WTC11 (cell line): ENCODE results near the gene SERPIND1.

Experiments used
- CTCF ChIP-seq: fragments of 200-600 bp; IDR thresholded peaks from 2 replicates; pipeline ENCODE4 v1.8.0; 2022; ENCODE audit warnings: antibody characterized with exemption
- E2F5 ChIP-seq: sonication (generic); formaldehyde crosslinking; IDR thresholded peaks from 2 replicates; pipeline ENCODE4 v1.8.1; 2022; ENCODE audit warnings: mild to moderate bottlenecking, moderate library complexity, missing genetic modification reagents
- IRF2 ChIP-seq: sonication (generic); formaldehyde crosslinking; IDR thresholded peaks from 2 replicates; pipeline ENCODE4 v1.8.0; 2022; ENCODE audit warnings: low read depth, missing genetic modification reagents, borderline replicate concordance
- NFE2L1 ChIP-seq: sonication (generic); formaldehyde crosslinking; IDR thresholded peaks from 2 replicates; pipeline ENCODE4 v1.8.1; 2023; ENCODE audit warnings: missing genetic modification reagents
- NR1H2 ChIP-seq: sonication (generic); formaldehyde crosslinking; IDR thresholded peaks from 2 replicates; pipeline ENCODE4 v1.9.0; 2021; ENCODE audit warnings: mild to moderate bottlenecking, moderate library complexity, missing genetic modification reagents
- RELA ChIP-seq: sonication (generic); formaldehyde crosslinking; IDR thresholded peaks from 2 replicates; pipeline ENCODE4 v1.8.1; 2022; ENCODE audit warnings: missing genetic modification reagents, mild to moderate bottlenecking, borderline replicate concordance
- TEAD4 ChIP-seq: sonication (generic); formaldehyde crosslinking; IDR thresholded peaks from 2 replicates; pipeline ENCODE4 v1.8.0; 2022; ENCODE audit warnings: mild to moderate bottlenecking, missing genetic modification reagents
- USF1 ChIP-seq: sonication (generic); formaldehyde crosslinking; IDR thresholded peaks from 2 replicates; pipeline ENCODE4 v1.8.0; 2022; ENCODE audit warnings: mild to moderate bottlenecking, missing genetic modification reagents
- ZBTB21 ChIP-seq: sonication (generic); formaldehyde crosslinking; IDR thresholded peaks from 2 replicates; pipeline ENCODE4 v1.8.1; 2023; ENCODE audit warnings: mild to moderate bottlenecking, missing genetic modification reagents, borderline replicate concordance
- ZNF121 ChIP-seq: sonication (generic); formaldehyde crosslinking; IDR thresholded peaks from 2 replicates; pipeline ENCODE4 v1.8.0; 2023; ENCODE audit warnings: missing genetic modification reagents

GRCh38 chr22:20764471-20764720, 9.5 kb upstream of the SERPIND1 start:
- TF ChIP-seq CTCF (no peak), ZBTB21 (CRISPR knock-in tag) (no peak), E2F5 (CRISPR knock-in tag) (no peak), USF1 (no peak), NR1H2 (CRISPR knock-in tag) (no peak), ZNF121 (CRISPR knock-in tag) (no peak), IRF2 (CRISPR knock-in tag) (no peak), NFE2L1 (CRISPR knock-in tag) (no peak), TEAD4 (no peak), RELA (CRISPR knock-in tag) (no peak)
